ENCODE results near the gene STK32C. TPM values are rescaled to one million over a fixed set of nuclear protein-coding genes. Genes with fewer than 3 reads are reported as not detected.

The STK32C gene
- total RNA-seq, 1 donor from 2014 or later, result 15.7 TPM

- DNase-seq (ENCODE audit: extremely low spot score, unreplicated experiment), result no peak
- no peaks in the 10 kb centered on the region for H3K27me3 Mint-ChIP-seq (ENCODE audit: unreplicated experiment)
- peaks cover 1% of the 10 kb centered on the region for H3K4me1 Mint-ChIP-seq (ENCODE audit: unreplicated experiment)
- no peak overlapping the region for H3K4me3 Mint-ChIP-seq (ENCODE audit: unreplicated experiment)
- TF ChIP-seq CTCF (IDR thresholded peaks at IDR 0.05), result no peak
- H3K36me3 Mint-ChIP-seq (ENCODE audit: unreplicated experiment), result no peaks in the 10 kb centered on the region
- no peak overlapping the region for H3K27ac Mint-ChIP-seq (ENCODE audit: unreplicated experiment)
- H3K9me3 Mint-ChIP-seq (ENCODE audit: unreplicated experiment), result no peaks in the 10 kb centered on the region
Measured at GRCh38 chr10:132255489-132256344, 52.0 kb downstream of the STK32C start.

- Mint-ChIP-seq H3K27me3 (ENCODE audit: unreplicated experiment) (no peaks in the 10 kb centered on the region), H3K4me3 (ENCODE audit: unreplicated experiment) (no peak overlapping the region), H3K27ac (ENCODE audit: unreplicated experiment) (no peak overlapping the region), H3K4me1 (ENCODE audit: unreplicated experiment) (peaks cover 1% of the 10 kb centered on the region), H3K9me3 (ENCODE audit: unreplicated experiment) (no peaks in the 10 kb centered on the region), H3K36me3 (ENCODE audit: unreplicated experiment) (no peaks in the 10 kb centered on the region)
- no peak for DNase-seq (ENCODE audit: extremely low spot score, unreplicated experiment)
- no peak for TF ChIP-seq CTCF (IDR thresholded peaks at IDR 0.05)
Measured at GRCh38 chr10:132254841-132255240, 52.9 kb downstream of the STK32C start.

GRCh38 chr10:132253092-132253687 lies 54.6 kb downstream of the STK32C start:
- peaks cover 1% of the 10 kb centered on the region for H3K4me1 Mint-ChIP-seq (ENCODE audit: unreplicated experiment)
- no peak for DNase-seq (ENCODE audit: extremely low spot score, unreplicated experiment)
- no peak overlapping the region for H3K27ac Mint-ChIP-seq (ENCODE audit: unreplicated experiment)
- no peaks in the 10 kb centered on the region for H3K9me3 Mint-ChIP-seq (ENCODE audit: unreplicated experiment)
- no peaks in the 10 kb centered on the region for H3K27me3 Mint-ChIP-seq (ENCODE audit: unreplicated experiment)
- H3K36me3 Mint-ChIP-seq (ENCODE audit: unreplicated experiment), result no peaks in the 10 kb centered on the region
- no peak overlapping the region for H3K4me3 Mint-ChIP-seq (ENCODE audit: unreplicated experiment)
- no peak for TF ChIP-seq CTCF (IDR thresholded peaks at IDR 0.05)

- Mint-ChIP-seq H3K27me3 (ENCODE audit: unreplicated experiment) (no peaks in the 10 kb centered on the region), H3K27ac (ENCODE audit: unreplicated experiment) (no peak overlapping the region), H3K4me3 (ENCODE audit: unreplicated experiment) (no peak overlapping the region), H3K4me1 (ENCODE audit: unreplicated experiment) (peaks cover 1% of the 10 kb centered on the region), H3K36me3 (ENCODE audit: unreplicated experiment) (no peaks in the 10 kb centered on the region), H3K9me3 (ENCODE audit: unreplicated experiment) (no peaks in the 10 kb centered on the region)
- no peak for TF ChIP-seq CTCF (IDR thresholded peaks at IDR 0.05)
- no peak for DNase-seq (ENCODE audit: extremely low spot score, unreplicated experiment)
Measured at GRCh38 chr10:132252412-132252811, 55.3 kb downstream of the STK32C start.

- Mint-ChIP-seq H3K4me1 (ENCODE audit: unreplicated experiment) (no peaks in the 10 kb centered on the region), H3K9me3 (ENCODE audit: unreplicated experiment) (no peaks in the 10 kb centered on the region), H3K4me3 (ENCODE audit: unreplicated experiment) (no peak overlapping the region), H3K27ac (ENCODE audit: unreplicated experiment) (no peak overlapping the region), H3K36me3 (ENCODE audit: unreplicated experiment) (no peaks in the 10 kb centered on the region), H3K27me3 (ENCODE audit: unreplicated experiment) (no peaks in the 10 kb centered on the region)
- TF ChIP-seq CTCF (IDR thresholded peaks at IDR 0.05), result no peak
- no peak for DNase-seq (ENCODE audit: extremely low spot score, unreplicated experiment)
Measured at GRCh38 chr10:132251928-132252327, 55.8 kb downstream of the STK32C start.
